ENCODE data around the gene UQCC3. TPM values are rescaled to one million over a fixed set of nuclear protein-coding genes. Genes with fewer than 3 reads are reported as not detected.
A peak's percentile ranks its signal among the peaks of the same experiment; 100 is the strongest.

The UQCC3 gene
- total and polyA plus RNA-seq, 10 of the 15 experiments (the other 5 are each of a cell fraction or from before 2014, with no cell fraction given), result 1.3 to 20.5 (median 8.2) TPM

DNA sequence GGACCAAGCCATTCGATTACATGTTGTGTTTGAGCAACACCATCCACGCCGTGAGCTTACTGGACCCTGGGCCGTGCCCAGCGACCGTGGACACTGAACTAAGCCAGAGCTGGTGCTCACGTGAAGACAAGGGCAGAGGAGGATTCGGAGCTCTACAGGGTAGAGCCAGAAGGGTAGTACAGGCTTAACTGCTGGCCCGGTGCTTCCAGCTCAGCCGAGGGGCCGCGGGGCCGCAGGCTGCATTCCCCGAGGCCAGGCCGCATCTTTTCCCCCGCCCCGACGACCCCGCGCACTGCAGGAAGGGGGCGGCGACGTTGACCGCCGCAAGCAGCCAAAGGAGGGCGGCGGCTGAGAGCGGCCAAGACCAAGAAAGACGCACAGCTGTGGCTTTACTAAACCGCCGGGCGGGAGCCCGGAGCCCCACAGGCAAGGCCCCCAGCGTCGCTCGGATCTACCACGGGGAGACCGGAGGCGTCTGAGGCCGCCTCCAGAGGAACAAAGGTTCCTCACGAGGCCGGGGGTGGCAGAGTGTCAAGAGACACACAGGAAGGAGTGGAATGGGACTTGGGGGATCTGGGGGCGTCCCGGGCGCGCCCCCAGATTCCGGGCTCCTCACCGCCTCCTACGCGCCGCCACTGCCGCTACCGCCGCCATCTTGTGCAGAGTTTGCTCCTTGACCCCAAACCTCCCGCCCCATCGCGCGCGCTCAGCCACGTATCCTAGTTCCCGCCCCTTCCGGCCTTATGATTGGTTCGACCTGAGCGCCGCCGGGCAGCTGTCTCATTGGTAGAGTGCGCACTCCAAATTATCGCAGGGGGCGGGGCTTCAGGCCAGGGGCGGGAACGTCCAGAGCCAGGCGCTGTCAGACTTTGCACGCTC is 25.3 kb upstream of the UQCC3 start, which contains the start of gene GANAB (continued):
- no peak for TF ChIP-seq IRF4 (IDR thresholded peaks at IDR 0.05; ENCODE audit: low read depth, low read length)
- TF ChIP-seq BCL3 (IDR thresholded peaks at IDR 0.05; ENCODE audit: borderline replicate concordance, insufficient read depth, low read depth, low read length, poor library complexity, severe bottlenecking), result peak; percentile 86
- peak; percentile 95 for TF ChIP-seq NR2C1 (IDR thresholded peaks at IDR 0.05)
- TF ChIP-seq CREB1 (IDR thresholded peaks at IDR 0.05; ENCODE audit: low read depth), result peak; percentile 94
- TF ChIP-seq RB1 (IDR thresholded peaks at IDR 0.05; ENCODE audit: borderline replicate concordance), result peak; percentile 76; the same call in 1 of the 2 replicates
- peak; percentile 70 for TF ChIP-seq IKZF1 (conservative IDR thresholded peaks at IDR 0.05)
- TF ChIP-seq PAX5 (IDR thresholded peaks at IDR 0.05; ENCODE audit: borderline replicate concordance, low read depth, low read length), result no peak; the same call in 1 of the 2 replicates
- TF ChIP-seq ELK1 (IDR thresholded peaks at IDR 0.05; ENCODE audit: low read depth, low read length), result 0 out of 2 replicates have a peak, but pooled peaks have one; percentile 43
- no peak for TF ChIP-seq NR2C2 (IDR thresholded peaks at IDR 0.05; ENCODE audit: borderline replicate concordance, control insufficient read depth, insufficient read length, low read depth)
- no peak for TF ChIP-seq RCOR1 (conservative IDR thresholded peaks at IDR 0.05; ENCODE audit: low read depth, low read length)
- peak; percentile 85 for TF ChIP-seq CHD2 (IDR thresholded peaks at IDR 0.05; ENCODE audit: borderline replicate concordance, low read depth, low read length)
- peak; percentile 79 for TF ChIP-seq SMAD5 (IDR thresholded peaks at IDR 0.05; ENCODE audit: low read depth)
- TF ChIP-seq MXI1 (IDR thresholded peaks at IDR 0.05; ENCODE audit: low read depth, low read length), result 0 out of 2 replicates have a peak, but pooled peaks have one; percentile 11
- peak; percentile 81 for TF ChIP-seq GABPA (IDR thresholded peaks at IDR 0.05; ENCODE audit: low read depth)
- no peak for TF ChIP-seq TCF12 (IDR thresholded peaks at IDR 0.05; ENCODE audit: low read depth, low read length)
- TF ChIP-seq YBX1 (IDR thresholded peaks at IDR 0.05), result no peak
- TF ChIP-seq POLR2A (IDR thresholded peaks at IDR 0.05; ENCODE audit: low read depth, low read length), result peak; percentile 94
- TF ChIP-seq WRNIP1 (IDR thresholded peaks at IDR 0.05; ENCODE audit: borderline replicate concordance, low read depth, low read length), result no peak
- no peak for TF ChIP-seq ZZZ3 (IDR thresholded peaks at IDR 0.05; ENCODE audit: control insufficient read depth, insufficient read length, low read depth)
- TF ChIP-seq YY1 (IDR thresholded peaks at IDR 0.05; ENCODE audit: low read depth, low read length), result peak; percentile 99
- no peak for TF ChIP-seq EED (IDR thresholded peaks at IDR 0.05; ENCODE audit: low read depth)
- TF ChIP-seq, protein P1, sequence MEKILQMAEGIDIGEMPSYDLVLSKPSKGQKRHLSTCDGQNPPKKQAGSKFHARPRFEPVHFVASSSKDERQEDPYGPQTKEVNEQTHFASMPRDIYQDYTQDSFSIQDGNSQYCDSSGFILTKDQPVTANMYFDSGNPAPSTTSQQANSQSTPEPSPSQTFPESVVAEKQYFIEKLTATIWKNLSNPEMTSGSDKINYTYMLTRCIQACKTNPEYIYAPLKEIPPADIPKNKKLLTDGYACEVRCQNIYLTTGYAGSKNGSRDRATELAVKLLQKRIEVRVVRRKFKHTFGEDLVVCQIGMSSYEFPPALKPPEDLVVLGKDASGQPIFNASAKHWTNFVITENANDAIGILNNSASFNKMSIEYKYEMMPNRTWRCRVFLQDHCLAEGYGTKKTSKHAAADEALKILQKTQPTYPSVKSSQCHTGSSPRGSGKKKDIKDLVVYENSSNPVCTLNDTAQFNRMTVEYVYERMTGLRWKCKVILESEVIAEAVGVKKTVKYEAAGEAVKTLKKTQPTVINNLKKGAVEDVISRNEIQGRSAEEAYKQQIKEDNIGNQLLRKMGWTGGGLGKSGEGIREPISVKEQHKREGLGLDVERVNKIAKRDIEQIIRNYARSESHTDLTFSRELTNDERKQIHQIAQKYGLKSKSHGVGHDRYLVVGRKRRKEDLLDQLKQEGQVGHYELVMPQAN (conservative IDR thresholded peaks at IDR 0.05), result peak; percentile 73
- TF ChIP-seq BHLHE40 (IDR thresholded peaks at IDR 0.05; ENCODE audit: borderline replicate concordance in 1 of 2, low read depth in 2 of 2, low read length in 1 of 2), result peak; percentile 3 to 7; a peak in 1 of 4 replicates
- peak; percentile 92 for TF ChIP-seq POLR2AphosphoS5 (IDR thresholded peaks at IDR 0.05; ENCODE audit: low read length)
- peak; percentile 83; the same call in 1 of the 2 replicates for TF ChIP-seq CREM (IDR thresholded peaks at IDR 0.05; ENCODE audit: low read depth)
- TF ChIP-seq IRF5 (IDR thresholded peaks at IDR 0.05; ENCODE audit: borderline replicate concordance), result no peak
